ENCODE results near the gene ATP5IF1.

The ATP5IF1 gene

DNA sequence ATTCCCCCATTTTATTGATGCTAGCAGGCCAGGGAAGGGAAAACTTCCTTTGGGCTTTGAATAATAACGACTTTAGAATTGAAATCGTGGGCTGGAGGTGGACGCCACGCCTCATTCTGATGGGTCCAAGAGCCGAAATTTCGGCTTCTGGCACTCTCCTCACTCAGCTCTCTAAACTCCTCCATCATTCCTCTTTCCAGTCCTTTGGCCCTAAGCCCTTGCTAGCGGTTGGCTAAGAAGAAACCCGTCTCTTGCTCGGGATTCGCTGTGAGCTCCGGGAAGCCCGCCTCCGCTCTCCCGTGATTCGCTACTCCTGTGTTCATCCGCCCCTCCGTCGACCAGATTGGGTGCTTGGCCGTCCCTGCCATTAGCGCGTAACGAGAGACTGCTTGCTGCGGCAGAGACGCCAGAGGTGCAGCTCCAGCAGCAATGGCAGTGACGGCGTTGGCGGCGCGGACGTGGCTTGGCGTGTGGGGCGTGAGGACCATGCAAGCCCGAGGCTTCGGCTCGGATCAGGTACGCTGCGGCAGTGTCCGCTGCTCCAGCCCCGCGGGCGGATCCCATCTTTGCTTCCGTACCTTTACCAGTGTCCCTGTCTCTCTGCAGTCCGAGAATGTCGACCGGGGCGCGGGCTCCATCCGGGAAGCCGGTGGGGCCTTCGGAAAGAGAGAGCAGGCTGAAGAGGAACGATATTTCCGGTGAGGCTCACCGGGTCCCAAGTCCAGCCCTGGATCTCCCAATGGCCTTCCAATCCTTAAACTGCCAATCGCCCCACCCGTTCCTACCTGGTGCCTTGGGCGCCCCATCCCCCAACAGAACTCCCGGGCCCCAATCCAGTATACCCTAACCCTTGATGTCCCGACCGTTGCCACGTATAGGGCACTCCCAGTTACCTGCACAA, at the start of gene ATP5IF1:
Gene ATP5IF1 (plus strand): TSS at position 370 of the 901 bp plus-strand sequence. CDS start 60 bp downstream, at position 430.
- peak; percentile 92 to 94 for DNase-seq (ENCODE audit: low read depth in 2 of 2)

- no peak for DNase-seq (ENCODE audit: low read depth in 2 of 2)
These were observed 45.5 kb upstream of the ATP5IF1 start for GRCh38 chr1:28190337-28190979.

DNA sequence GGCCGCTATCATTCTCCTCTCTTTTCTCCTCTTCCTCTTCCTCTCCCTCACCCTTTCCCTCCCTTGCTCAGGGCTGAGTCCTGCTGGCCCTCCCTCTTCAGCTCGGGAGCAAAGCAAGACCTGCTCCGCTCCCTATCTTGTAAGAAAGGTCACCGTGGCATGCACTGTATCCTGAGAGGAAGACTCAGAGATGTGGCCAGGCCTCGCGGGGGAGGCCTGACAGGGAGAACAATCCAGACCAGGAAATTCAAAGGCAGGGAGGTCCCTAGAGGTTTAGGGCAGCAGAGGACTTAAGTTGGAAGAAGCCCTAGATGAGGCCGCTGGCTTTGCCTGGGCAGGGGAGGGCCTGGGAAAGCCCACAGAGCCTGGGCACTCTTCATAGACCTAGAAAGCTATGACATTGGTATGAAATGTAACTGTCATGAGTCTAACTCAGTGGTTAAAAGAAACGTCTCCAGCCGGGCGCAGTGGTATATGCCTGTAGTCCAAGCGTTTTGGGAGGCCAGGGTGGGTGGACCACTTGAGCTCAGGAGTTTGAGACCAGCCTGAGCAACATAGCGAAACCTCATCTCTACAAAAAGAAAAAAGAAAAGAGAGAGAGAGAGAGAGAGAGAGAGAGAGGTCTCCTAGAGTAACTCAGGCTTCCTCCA, 44.8 kb upstream of the ATP5IF1 start:
- no peak for DNase-seq (ENCODE audit: low read depth in 2 of 2)

- no peak for DNase-seq (ENCODE audit: low read depth in 2 of 2)
These were observed 42.2 kb upstream of the ATP5IF1 start for GRCh38 chr1:28193701-28194161.

DNA sequence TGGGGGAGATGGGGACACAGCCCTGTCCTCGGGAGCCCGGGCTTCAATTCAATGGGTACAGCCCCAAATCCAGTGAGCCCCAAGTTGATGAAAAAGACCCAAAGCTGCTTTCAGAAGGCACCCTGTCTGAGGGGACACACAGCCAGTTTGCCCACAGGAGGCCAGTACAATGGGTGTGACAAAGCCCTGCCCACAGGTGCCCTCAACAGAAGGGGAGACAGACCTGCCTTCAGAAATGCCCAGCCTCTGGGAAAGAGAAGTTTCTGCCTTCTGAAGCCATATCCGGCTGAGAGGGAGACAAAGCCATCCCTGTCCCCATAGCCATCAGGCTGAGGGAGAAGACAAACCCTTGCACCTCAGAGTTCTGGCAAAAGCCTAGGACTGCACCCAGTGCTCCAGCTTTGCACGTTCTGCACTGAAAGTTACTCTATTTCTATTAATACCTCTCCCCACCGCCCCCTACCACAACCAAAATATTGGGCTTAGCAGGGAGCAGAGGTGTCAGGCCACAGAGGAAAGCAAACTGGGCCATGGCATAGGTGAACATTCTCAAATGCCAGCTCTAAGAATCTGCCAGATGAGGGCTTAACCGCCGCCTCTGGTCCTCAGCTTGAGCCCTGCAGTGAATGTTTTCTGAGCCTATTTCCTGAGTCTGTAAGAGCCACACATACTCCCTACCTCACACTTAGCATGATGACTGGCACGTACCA, 41.4 kb upstream of the ATP5IF1 start:
- no peak for DNase-seq (ENCODE audit: low read depth in 2 of 2)

DNA sequence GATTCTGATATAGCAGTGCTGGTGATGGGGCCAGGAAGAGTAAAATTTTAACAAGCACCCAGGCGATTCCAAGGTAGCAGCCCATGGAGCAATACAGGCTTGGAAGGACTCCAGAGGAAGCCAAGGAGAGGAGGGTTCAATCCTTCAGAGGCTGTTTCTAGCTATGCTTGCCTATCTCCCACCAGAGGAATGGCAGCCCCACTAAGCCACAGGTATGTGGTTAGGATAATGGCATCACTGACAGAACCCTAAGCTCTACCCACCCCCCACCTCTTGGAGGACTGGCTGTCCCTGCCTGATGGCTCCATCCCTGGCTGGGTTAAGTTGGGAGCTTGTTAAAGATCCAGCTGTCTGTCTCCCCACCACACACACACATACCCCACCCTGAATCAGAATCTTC, 40.1 kb upstream of the ATP5IF1 start:
- DNase-seq (ENCODE audit: low read depth in 2 of 2) = no peak

- DNase-seq (ENCODE audit: low read depth in 2 of 2) = no peak
These were observed 39.6 kb upstream of the ATP5IF1 start for GRCh38 chr1:28196330-28196729.

- DNase-seq (ENCODE audit: low read depth in 2 of 2) = no peak
These were observed 38.1 kb upstream of the ATP5IF1 start for GRCh38 chr1:28197682-28198415.

DNA sequence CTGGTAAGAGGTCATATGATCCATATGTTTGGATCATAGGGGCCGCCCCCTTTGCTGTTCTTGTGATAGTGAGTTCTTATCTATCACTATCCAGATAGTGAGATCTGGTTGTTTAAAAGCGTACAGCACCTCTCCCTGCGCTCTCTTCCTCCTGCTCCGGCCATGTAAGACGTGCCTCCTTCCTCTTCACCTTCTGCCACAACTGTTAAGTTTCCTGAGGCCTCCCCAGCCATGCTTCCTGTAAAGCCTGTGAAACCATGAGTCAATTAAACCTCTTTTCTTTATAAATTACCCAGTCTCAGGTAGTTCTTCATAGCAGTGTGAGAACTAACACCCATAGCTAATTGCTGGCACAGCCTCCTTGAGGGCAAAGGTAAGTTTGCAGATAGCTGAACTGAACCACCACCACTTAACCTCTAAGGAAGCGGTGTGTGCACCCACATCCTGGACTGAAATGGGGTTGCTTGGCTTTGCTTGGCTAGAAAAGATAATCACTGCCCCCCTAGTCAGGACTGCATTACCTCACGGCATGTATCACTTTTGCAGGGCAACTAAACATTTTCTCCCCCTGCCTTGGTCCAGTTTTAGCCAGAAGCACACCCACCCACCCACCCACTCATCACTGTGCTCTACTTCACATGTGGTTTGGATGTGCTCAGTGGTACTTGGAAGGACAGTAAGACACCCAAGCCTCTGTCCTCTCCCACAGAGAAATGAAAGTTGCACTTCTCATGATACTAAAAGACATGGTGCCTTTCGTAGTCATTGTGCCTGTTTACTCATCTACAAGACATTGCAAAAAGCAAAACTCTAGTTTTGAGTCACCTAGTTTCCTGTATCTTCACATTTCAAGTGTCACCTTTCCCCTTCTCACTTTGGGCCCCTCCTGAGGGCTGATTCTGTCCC, 36.3 kb upstream of the ATP5IF1 start:
- DNase-seq (ENCODE audit: low read depth in 2 of 2) = peak; percentile 48 to 52

- DNase-seq (ENCODE audit: low read depth in 2 of 2) = no peak
These were observed 35.6 kb upstream of the ATP5IF1 start for GRCh38 chr1:28200234-28200873.

DNA sequence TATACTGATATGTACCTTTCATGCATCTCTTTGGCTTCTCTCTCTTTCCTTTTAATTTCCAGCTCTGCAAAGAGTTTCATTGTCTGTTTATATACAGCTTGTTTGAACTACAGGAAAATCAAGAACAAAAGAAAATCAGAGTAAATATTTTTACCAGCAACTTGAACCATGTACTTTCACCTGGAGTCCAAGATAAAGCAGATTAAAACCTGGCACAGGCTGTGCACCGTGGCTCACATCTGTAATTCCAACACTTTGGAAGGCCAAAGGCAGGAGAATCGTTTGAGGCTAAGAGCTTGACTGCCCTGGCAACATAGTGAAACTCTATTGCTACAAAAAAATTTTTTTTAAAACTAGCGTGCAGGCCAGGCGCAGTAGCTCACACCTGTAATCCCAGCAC, 30.7 kb upstream of the ATP5IF1 start:
- no peak for DNase-seq (ENCODE audit: low read depth in 2 of 2)

DNA sequence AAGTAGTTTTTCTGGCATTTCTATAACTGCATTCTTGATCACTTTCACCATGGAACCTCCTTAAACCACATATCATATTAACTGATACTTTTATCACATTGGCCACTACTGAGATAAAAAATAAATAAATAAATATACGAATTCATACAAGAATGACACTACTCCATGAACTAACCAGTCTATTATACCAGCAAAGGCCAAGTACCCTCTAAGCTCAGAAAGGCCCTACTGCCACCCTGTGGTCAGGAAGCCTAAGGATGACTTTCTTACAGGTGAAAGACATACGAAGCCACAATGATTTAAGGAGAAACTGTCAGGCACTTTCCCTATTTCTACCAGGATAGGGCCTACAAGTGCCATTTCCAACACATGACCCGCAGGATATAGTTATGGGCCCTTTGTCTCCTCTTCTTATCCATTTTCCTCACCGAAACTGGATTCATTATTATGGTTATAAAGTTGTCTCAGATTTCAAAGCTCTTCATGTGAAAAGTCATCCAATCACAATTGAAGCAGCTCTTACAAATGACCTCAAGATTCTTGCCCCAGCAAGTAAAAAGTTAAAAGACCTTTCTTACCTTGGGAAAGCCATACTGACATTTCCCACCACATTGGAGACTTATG, 27.0 kb upstream of the ATP5IF1 start:
- peak; percentile 17 to 37 for DNase-seq (ENCODE audit: low read depth in 2 of 2)

DNA sequence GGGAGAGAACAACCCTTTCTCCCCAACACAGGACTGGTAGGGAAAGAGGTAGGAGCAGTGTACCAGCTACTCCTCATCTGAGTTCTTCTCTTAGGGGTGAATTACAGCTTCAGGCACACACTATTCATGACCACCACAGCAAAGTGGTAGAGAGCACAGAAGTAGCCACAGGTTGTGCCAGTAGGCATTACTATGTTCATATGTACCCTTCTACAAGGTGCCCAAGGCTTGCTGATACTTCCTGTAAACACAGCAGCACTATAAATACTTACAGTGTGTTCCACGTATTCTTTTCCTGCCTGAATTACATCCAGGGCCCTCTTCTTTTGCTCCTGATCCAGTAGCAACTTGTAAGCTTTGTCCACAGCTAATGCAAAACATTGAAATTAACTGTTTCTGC, 26.2 kb upstream of the ATP5IF1 start:
- DNase-seq (ENCODE audit: low read depth in 2 of 2) = no peak

- DNase-seq (ENCODE audit: low read depth in 2 of 2) = no peak
These were observed 22.6 kb upstream of the ATP5IF1 start for GRCh38 chr1:28213315-28213714.

- DNase-seq (ENCODE audit: low read depth in 2 of 2) = no peak
These were observed 6.8 kb upstream of the ATP5IF1 start for GRCh38 chr1:28229089-28229488.

GRCh38 chr1:28229996-28230395, 5.9 kb upstream of the ATP5IF1 start:
- no peak for DNase-seq (ENCODE audit: low read depth in 2 of 2)

DNA sequence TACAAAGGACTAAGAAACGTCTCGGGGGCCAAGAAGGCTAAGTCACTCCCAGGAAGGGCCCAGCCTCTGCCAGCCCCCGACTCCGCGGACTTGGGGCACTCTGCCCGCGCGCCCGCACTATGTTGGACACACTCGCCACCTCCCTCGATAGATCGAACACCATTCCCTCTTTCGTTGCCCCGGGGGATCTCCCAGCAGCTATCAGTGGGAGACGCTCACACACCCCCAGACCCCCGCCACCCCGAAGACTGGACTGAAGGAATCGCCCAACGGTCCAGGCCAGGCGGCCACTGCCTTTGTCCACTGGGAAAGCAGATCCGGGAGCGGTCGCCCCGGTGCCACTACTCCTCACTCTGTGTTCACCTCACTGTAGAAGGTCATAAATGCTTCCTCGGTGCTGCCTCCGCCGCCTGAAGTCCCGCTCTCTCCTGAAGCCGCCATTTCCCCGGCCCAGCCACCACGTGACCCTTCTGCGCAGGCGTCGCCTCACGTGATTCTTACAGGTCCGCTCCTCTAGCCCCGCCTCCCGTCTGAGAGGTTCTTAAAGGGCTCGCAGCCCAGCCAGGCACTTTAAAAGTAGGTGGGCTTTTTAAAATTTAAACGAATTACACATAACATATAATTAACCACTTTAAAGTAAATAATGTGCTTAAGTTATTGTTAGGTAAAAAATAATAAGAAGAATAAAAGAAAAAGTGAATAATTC, 3.2 kb upstream of the ATP5IF1 start, which contains the start of gene DNAJC8:
Gene DNAJC8 (minus strand): TSS at position 472 of the 706 bp plus-strand sequence. CDS start 31 bp downstream, at position 441.
- DNase-seq (ENCODE audit: low read depth in 2 of 2) = peak; percentile 89 to 96

- DNase-seq (ENCODE audit: low read depth in 2 of 2) = no peak
These were observed 2.7 kb upstream of the ATP5IF1 start for GRCh38 chr1:28233264-28233606.
